Activated CD8-positive, alpha-beta memory T cell treated with anti-CD3 and anti-CD28 coated beads for 48 hours (primary cell): ENCODE results near the gene MYDGF.

ENCODE experiments used
- DNase-seq, 3 experiments: peaks; one replicate each; pipeline ENCODE4 v3.0.0-alpha.2; 2020; ENCODE audit warnings: low read depth in 2 of 3, low spot score in 2 of 3

The MYDGF gene

GRCh38 chr19:4676955-4677731 lies 7.0 kb upstream of the MYDGF start:
- no peak for DNase-seq

DNA sequence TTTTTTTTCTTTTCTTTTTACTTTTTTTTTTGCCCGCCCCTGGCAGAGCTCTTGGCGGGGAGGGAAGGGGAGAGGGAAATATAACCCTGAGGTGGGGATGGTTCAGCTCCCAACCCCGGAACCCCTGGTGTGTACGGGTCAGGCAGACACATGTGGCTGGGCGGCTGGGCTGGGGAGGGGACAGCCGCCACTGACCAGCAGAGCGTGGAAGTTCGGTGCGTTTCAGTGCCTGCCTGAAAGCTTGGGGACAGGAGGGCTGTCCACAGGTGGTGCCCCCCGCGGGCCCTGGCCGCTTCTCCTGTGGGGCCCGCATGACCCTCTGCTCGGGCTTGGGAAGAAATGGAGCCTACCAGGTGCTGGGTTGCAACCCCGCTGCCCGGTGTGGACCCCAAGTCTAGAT lies 5.2 kb upstream of the MYDGF start:
- no peak for DNase-seq

GRCh38 chr19:4673726-4674125 lies 3.6 kb upstream of the MYDGF start:
- DNase-seq: no peak

DNA sequence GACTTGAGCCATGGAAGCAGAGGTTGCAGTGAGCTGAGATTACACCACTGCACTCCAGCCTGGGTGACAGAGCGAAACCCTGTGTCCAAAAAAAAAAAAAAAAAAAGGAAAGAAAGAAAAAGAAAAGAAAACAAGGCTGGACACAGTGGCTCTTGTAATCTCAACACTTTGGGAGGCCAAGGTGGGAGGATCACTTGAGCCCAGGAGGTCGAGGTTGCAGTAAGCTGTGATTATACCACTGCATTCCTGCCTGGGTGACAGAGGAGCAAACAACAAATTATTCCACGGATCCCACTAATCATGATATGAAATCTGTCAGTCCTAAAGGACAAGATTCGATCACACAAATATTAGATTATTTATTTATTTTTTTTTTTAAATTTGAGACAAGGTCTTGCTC lies 3.1 kb upstream of the MYDGF start:
- DNase-seq: no peak

GRCh38 chr19:4671185-4671851 lies 1.2 kb upstream of the MYDGF start:
- no peak for DNase-seq

DNA sequence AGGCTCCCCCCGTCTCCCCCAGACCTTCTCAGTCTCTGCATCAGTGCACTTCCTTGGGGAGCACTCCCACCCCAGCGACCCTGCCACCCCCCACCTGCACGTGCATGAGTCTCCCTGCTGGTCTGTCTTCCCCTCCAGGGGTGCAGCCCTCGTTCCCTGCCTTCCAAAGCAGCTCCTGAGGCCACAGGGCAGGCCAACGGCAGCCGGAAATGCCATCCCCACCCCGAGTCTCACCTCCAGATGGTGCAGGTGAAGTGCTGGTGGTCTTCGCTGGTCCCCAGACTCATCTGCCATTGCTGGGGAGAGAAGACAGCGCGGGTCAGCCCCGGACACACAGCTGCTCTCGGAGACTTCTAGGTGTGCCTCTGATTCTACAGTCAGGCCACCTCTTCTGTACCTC lies 5.5 kb downstream of the MYDGF start:
- no peak for DNase-seq

GRCh38 chr19:4662812-4663211 lies 7.3 kb downstream of the MYDGF start:
- no peak for DNase-seq

DNA sequence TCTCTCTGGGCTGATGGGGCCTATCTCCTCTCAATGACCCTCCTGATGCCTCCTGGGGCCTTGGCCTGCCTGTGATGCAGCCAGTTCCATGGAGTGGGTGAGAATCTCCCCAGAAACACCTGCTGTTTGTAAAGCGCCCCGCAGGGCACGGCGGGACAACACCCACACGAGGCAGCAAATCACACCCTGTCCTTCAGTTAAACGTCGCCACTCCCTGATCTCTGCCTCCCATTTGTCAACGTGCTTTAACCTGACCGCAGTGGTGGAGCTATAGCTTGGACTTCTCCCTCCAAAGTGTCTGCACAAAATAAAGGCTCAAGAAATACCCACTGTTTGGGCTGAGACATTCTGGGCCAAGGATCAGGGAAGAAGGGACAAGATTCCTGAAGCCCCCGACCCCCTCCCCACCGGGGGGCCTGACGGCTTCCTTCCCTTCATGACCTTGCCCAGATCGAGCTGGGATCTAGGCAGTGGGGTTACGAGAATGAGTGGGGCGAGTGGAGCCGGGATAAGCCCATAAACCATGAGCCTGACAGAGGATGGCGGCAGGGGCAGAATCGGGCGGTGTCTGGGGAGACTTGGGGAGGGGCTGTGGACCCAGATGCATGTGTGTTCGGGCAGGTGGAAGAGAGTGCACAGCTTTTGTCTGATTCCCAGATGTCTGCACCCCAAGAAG lies 8.0 kb downstream of the MYDGF start:
- DNase-seq: no peak

- no peak for DNase-seq
Observed at GRCh38 chr19:4660993-4661392, 9.1 kb downstream of the MYDGF start.

DNA sequence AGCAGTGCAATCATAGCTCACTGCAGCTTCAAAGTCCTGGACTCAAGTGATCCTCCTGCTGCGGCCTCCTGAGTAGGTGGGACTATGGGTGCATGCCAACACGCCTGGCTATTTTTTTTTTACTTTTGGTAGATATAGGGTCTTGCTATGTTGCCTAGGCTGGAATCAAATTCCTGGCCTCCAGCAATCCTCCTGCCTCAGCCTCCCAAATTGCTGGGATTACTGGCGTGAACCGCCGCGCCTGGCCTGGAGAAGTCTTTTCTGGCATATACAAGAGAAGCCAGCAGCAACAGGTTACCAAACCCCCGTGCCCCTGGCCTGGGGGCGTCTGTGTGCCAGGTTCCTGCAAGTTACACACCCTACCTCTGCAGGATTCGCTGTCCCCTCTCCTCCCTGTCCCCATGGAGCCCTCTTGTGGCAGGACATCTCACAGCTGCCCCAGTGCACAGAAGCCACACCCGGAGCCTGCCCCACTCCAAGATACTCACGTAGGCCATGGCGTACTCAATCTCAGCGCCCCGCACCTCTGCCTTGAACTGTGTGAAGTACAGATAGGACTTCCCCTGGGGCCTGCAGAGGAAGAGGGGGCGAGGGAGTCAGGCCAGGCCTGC lies 9.9 kb downstream of the MYDGF start:
- no peak for DNase-seq

DNA sequence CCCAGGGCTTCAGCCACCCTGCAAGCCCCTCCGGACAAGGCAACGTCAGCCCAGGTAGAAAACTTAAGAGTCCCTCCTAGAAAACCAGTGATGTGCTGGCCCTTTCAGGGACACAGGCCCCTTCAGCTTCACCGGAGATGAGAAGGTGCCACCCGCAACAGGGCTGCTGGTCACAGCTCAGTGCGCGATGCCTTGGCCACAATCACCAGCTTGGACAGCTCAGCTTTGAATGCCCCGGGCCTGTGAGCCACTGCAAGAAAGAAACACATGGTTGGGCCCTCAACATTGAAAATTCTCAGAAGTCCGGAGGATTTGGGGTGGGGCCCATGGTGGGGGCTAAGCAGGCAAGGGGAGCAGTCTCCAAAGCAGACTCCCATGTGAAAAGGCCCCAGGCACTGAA lies 12.3 kb downstream of the MYDGF start:
- DNase-seq: no peak

DNA sequence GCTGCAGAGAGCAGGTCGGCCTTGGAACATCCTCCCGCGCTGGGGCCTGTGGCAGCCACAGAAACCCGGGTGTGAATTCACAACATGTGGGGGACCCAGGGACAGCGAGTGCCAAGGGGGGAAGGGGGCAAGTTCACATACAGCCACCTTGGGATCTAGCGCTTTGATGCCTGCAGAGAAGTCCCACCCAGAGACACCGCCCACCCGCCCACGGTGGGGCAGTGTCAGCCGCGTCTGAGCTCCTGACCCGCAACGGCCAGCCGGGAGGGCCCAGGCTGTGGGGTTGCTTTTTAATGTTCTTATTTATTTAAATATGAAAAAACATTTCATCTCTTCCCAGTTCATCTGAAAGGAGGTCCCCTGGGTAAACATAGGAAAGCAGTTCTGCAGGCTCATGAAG lies 12.9 kb downstream of the MYDGF start:
- DNase-seq: no peak

GRCh38 chr19:4656102-4656501 lies 14.0 kb downstream of the MYDGF start:
- DNase-seq: no peak

DNA sequence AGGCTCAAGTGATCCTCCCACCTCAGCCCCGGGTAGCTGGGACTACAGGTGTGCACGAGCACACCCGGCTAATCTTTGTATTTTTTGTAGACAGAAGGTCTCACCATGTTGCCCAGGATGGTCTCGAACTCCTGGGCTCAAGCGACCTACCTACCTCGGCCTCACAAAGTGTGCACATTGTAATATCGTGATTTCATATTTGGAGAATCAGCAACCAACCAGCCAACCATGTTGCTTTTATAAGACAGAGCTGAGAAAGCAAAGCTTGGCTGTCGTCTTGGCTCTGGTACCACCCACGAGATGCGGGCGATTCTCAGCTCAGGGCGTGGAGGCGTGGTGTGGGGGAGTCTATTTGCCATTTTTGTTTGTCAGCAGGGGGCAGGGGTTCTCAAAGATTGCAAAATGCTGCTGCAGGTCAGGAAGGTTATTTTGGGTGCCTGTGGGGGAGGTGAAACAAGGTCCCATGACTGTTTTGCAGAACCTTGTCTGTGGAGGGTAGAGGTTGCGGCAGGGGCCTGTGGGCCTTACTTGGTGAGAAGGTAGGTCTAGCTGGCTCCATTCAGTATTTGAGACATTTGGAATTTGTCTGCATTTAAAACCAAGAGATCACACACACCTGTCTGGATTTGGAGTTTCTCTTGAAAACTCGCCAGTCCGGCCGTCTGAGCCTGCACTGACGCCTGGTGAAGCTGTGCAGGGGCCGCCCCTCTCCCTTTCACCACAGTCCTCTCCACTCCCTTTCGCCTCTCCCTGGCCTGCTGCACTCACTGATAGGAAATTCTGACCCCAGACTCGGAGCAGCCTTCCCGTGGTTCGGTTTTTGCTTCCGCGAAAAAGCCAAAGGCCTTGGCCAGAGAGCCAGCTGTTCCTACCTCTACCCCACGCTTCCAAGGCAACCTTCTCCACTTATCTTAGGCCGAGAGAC lies 15.4 kb downstream of the MYDGF start:
- DNase-seq: no peak

GRCh38 chr19:4653793-4654436 lies 16.2 kb downstream of the MYDGF start:
- no peak for DNase-seq

GRCh38 chr19:4652075-4652474 lies 18.1 kb downstream of the MYDGF start:
- no peak for DNase-seq

DNA sequence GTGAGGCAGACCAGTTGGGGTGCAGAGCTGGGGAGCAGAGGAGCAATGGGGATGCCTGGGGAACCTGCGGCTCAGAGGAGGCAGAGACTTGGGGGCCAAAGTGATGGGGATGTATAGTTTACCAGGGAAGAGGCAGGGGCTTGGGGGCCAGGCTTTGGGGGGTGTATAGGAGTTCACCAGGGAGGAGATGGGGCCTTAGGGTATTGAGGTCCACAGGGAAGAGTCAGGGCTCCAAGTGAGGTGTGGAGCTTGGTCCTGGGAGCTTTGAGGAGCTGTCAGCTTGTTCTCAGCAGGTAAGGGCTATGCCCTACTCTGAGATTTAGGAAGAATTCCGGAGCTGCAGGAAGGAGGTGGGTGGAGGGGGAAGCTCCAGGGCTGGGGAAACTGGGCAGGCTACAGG lies 20.0 kb downstream of the MYDGF start:
- no peak for DNase-seq

DNA sequence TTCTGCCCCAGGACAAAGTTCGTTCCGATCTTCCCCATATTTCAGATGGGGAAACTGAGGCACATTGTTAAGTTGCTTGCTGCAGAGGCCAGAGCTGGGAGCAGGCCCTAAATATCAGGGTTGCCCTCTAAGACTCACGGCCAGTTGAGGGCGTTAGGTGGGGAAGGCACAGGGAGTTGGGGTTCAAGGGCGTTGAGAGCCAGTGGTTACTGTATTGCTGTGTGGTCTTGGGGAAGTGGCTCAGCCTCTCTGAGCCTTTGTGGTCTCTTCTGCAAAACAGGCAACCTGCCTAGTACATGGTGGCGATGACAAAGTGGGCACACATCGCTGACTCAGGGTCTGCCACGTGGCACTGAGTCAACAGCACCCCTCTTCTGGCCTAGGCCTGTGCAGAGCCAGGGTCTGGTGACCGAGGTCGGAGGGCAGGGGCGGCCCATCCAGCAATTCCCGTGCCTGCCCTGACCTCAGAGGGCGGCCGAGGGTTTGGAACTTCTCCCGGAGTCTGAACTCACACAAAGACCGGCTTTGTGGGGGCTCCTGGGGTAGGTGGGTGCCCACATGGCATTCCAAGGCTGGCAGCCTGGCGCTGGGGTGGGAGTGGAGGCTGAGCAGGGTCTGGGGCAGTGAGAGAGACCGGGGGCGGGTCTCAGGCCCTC lies 20.6 kb downstream of the MYDGF start:
- no peak for DNase-seq

DNA sequence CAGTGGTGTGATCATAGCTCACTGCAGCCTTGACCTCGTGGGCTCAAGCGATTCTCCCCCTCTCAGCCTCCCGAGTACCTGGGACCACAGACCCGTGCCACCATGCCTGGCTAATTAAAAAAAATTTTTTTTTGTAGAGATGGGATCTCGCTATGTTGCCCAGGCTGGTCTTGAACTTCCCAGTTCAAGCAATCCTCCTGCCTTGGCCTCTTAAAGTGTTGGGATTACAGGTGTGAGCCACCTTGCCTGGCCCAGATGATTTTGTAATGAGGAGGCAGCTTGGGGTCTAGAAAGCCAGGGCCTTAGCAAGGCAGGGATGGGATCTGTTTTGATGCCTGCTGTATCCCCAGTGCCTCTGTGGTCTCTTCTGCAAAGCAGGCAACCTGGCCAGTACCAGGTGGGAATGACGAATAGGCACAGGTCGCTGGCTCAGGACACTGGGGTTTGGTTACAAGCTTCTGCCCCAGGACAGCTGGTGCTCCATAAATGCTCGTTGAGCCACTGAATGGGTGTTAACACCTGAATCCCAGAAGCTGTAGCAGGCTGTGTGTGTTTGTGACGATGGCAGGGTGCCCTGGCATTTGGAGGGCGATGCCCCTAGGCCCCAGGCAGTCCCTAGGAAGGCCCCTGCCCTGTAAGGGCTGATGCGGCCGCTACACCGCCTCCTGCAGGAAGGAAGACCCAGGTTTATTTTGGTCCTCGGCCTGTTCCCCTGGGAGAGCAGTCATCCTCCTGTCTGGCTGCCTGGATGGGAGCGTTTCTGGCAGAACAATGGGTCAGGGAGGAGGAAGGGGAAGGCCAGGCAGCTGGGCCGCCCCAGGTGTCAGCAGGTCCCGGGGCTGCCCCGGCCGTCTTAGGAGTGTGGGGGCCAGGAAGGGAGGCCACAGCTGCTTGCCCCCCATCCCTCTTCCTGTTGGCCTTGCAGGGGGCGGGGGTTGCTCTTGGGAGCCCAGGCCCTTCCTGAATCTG lies 22.2 kb downstream of the MYDGF start:
- no peak for DNase-seq
